ENCODE data around the gene MEI1. TPM values are rescaled to one million over a fixed set of nuclear protein-coding genes. Genes with fewer than 3 reads are reported as not detected.

Gene MEI1
- total RNA-seq, 4 donors from 2014 or later: 0.16 to 13.6 (median 6.3) TPM

GRCh38 chr22:41847300-41847699 is 148.0 kb downstream of the MEI1 start:
- TF ChIP-seq CTCF (IDR thresholded peaks at IDR 0.05; ENCODE audit: low read depth): no peak

- no peak for TF ChIP-seq CTCF (IDR thresholded peaks at IDR 0.05; ENCODE audit: low read depth)
Observed at GRCh38 chr22:41848468-41848867, 149.2 kb downstream of the MEI1 start.

Small RNA genes within 50 kb of the gene (small RNA-seq; reads per million reads assigned to genes)
- not detected for gene HMGN2P10
- 0.49 reads per million for gene RF00019
- gene RNU6-476P: not detected
- gene RNU6ATAC22P: not detected

Other genes starting within 250 kb of the MEI1 start
- gene PHF5A, start 230.8 kb upstream of the MEI1 start, total RNA-seq: 10 to 100 TPM; 17.3 to 48.4 (median 34.6) TPM
- gene ACO2, start 230.4 kb upstream of the MEI1 start, total RNA-seq: 100 to 1,000 TPM in 1 of 4 donors, 10 to 100 TPM in 3; 78.7 to 218 (median 90.0) TPM
- gene POLR3H, start 155.0 kb upstream of the MEI1 start, total RNA-seq: 10 to 100 TPM; 10.2 to 30.3 (median 19.9) TPM
- gene CSDC2, start 138.5 kb upstream of the MEI1 start, total RNA-seq: under 1 TPM in 2 of 4 donors, not detected in 2; 0.22 to 0.51 TPM
- 100 to 1,000 TPM in 1 of 4 donors, 10 to 100 TPM in 3; 38.6 to 182 (median 81.7) TPM for gene PMM1, start 109.7 kb upstream of the MEI1 start, total RNA-seq
- gene DESI1, start 78.5 kb upstream of the MEI1 start, total RNA-seq: 10 to 100 TPM in 3 of 4 donors, 1 to 10 TPM in 1; 9.2 to 29.0 (median 17.8) TPM
- 100 to 1,000 TPM; 151 to 186 (median 169) TPM for gene XRCC6, start 78.2 kb upstream of the MEI1 start, total RNA-seq
- 100 to 1,000 TPM in 1 of 4 donors, 10 to 100 TPM in 3; 65.2 to 106 (median 88.6) TPM for gene SNU13, start 10.6 kb upstream of the MEI1 start, total RNA-seq
- gene CCDC134, start 101.2 kb downstream of the MEI1 start, total RNA-seq: 1 to 10 TPM in 3 of 4 donors, under 1 TPM in 1; 0.98 to 5.1 (median 2.6) TPM
- gene SREBF2, start 133.6 kb downstream of the MEI1 start, total RNA-seq: 10 to 100 TPM; 21.4 to 28.0 (median 25.3) TPM
- not detected for gene SHISA8, start 215.6 kb downstream of the MEI1 start, total RNA-seq
- not detected for gene TNFRSF13C, start 227.3 kb downstream of the MEI1 start, total RNA-seq
- 1 to 10 TPM in 2 of 4 donors, not detected in 2; 2.4 to 3.2 TPM for gene CENPM, start 247.6 kb downstream of the MEI1 start, total RNA-seq